Measurements from ENCODE around the gene DRAXIN. TPM values are rescaled to one million over a fixed set of nuclear protein-coding genes. Genes with fewer than 3 reads are reported as not detected.
A peak's percentile ranks its signal among the peaks of the same experiment; 100 is the strongest.
"Not testable (repeated sequence)": the region's sequence is repeated elsewhere in the genome, so short reads cannot be mapped to it uniquely, and the experiment has no call there.

DRAXIN gene, protein sequence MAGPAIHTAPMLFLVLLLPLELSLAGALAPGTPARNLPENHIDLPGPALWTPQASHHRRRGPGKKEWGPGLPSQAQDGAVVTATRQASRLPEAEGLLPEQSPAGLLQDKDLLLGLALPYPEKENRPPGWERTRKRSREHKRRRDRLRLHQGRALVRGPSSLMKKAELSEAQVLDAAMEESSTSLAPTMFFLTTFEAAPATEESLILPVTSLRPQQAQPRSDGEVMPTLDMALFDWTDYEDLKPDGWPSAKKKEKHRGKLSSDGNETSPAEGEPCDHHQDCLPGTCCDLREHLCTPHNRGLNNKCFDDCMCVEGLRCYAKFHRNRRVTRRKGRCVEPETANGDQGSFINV
- total RNA-seq = under 1 TPM; 0.02 to 0.04 TPM

- Mint-ChIP-seq H3K27ac (no peak within 1 kb of the TSS), H3K4me1 (peaks cover 24% of the 10 kb centered on the region), H3K9me3 (ENCODE audit: low read depth) (no peaks in the 10 kb centered on the region), H3K4me3 (peak within 1 kb of the TSS; percentile 38), H3K27me3 (peaks cover 38% of the 10 kb centered on the region), H3K36me3 (ENCODE audit: low read depth) (no peaks in the 10 kb centered on the region)
- peak; percentile 23 for DNase-seq
- ChIA-PET CTCF (interaction anchor here (0.6 kb wide), 1 partner anchor 43 kb away, joined by 3 read pairs; no protein-coding TSS in a partner anchor), POLR2A (no interaction called here)
- ATAC-seq = peak; percentile 25
- intact Hi-C loops (cut with DNase I, micrococcal nuclease) = no loop called here
These were observed at the start of gene DRAXIN for GRCh38 chr1:11691302-11691914. Gene DRAXIN (plus strand): TSS chr1:11691710. CDS start chr1:11706259, 14,549 bp downstream.

DNA sequence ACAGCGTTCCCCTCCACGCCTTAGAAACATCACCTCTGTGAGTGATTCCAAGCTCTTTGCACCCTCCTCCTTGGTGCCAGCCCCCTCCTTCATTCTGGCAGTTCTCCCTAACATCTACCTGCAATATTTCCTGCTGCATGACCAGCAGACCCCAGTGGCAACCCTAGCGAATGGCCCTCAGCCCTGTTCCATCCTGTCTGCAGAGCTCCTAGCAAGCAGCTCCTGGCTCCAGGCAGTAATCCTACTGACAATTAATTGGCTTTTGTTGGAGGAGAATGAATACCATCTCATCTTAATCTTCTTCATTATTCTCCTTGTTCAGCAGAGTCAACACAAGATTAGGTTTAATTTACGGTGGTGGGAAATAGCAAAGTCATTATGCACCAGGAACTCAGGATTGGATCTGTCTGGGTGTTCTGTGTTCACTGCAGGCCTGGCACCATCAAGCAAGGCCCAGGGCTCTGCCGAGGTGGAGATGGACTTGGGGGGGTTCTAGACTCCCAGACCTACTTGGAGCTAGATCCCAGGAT, 49.7 kb upstream of the DRAXIN start:
- DNase-seq (no peak), ATAC-seq (no peak)
- H3K36me3 Mint-ChIP-seq (ENCODE audit: low read depth) = no peaks in the 10 kb centered on the region
- intact Hi-C loops (cut with DNase I, micrococcal nuclease) = loop anchor here (1.0 to 5.0 kb wide), 7 partner anchors 163 to 605 kb away; partner anchors contain the start of gene DISP3 (in 1 of the 2)
- H3K27me3 Mint-ChIP-seq = no peaks in the 10 kb centered on the region
- ChIA-PET POLR2A (no interaction called here), CTCF (interaction anchor here (0.5 to 4.0 kb wide), 22 partner anchors 13 to 604 kb away, joined by 3 to 34 read pairs (median 3); partner anchors contain the start of genes EXOSC10, FBXO6 and MTOR)
- no peak overlapping the region for H3K4me3 Mint-ChIP-seq
- H3K27ac Mint-ChIP-seq = no peak overlapping the region
- no peaks in the 10 kb centered on the region for H3K9me3 Mint-ChIP-seq (ENCODE audit: low read depth)
- H3K4me1 Mint-ChIP-seq = no peaks in the 10 kb centered on the region

DNA sequence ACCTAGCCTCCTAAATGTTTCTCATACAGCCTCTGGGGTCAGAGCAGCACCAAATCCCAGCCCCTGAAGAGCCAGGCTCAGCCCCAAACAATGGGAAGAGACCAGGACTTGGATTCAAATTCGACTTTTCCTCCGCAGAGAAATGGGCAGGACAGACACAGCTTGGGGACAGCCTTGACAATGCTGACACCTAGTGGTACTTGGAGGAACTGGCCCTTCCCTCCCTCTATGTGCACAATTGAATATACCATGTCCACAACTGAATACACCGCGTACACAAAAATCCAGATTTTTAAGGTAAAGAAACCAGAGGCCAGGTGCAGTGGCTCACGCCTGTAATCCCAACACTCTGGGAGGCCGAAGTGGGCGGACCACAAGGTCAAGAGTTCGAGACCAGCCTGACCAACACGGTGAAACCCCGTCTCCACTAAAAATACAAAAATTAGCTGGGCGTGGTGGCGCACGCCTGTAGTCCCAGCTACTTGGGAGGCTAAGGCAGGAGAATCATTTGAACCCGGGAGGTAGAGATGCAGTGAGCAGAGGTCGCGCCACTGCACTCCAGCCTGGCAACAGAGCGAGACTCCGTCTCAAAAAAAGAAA, 49.0 kb upstream of the DRAXIN start:
- H3K9me3 Mint-ChIP-seq (ENCODE audit: low read depth); H3K4me1 Mint-ChIP-seq; H3K4me3 Mint-ChIP-seq; H3K27me3 Mint-ChIP-seq; H3K27ac Mint-ChIP-seq; H3K36me3 Mint-ChIP-seq (ENCODE audit: low read depth); POLR2A ChIA-PET: not testable (repeated sequence)
- ATAC-seq (peak; percentile 86), DNase-seq (peak; percentile 81)
- intact Hi-C loops (cut with DNase I, micrococcal nuclease) = loop anchor here (1.0 to 5.0 kb wide), 7 partner anchors 163 to 605 kb away; partner anchors contain the start of gene DISP3 (in 1 of the 2)
- CTCF ChIA-PET = interaction anchor here (0.5 to 4.0 kb wide), 22 partner anchors 13 to 605 kb away, joined by 3 to 34 read pairs (median 3); partner anchors contain the start of genes FBXO6 and MTOR

DNA sequence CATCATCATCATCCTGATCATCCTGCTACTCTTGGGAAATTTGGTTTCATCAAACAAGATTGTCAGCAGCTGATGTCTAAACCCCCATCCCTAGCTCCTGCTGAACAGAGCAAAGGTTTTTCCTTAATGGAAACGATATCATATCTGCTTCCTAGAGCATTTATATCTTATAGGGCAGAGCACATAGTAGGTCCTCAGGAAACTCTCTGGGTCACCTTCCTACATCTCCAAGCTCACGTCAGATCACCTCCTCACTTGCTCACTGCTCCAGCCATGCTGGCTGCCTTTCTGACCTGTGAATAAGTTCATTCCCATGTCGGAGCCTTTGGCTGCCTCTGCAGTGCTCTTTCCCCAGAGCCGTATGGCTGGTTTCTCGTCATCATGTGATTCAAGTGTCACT, 47.7 kb upstream of the DRAXIN start:
- Mint-ChIP-seq H3K4me3 (no peak overlapping the region), H3K36me3 (ENCODE audit: low read depth) (no peaks in the 10 kb centered on the region), H3K4me1 (no peaks in the 10 kb centered on the region), H3K9me3 (ENCODE audit: low read depth) (no peaks in the 10 kb centered on the region), H3K27me3 (no peaks in the 10 kb centered on the region), H3K27ac (no peak overlapping the region)
- ATAC-seq = no peak
- CTCF ChIA-PET = interaction anchor here (0.5 to 4.0 kb wide), 15 partner anchors 12 to 612 kb away, joined by 3 to 34 read pairs (median 3); partner anchors contain the start of gene FBXO6
- intact Hi-C loops (cut with DNase I, micrococcal nuclease) = loop anchor here in 1 of 2 experiments (5.0 kb wide), 1 partner anchor 306 kb away; no protein-coding TSS in a partner anchor
- DNase-seq = no peak
- POLR2A ChIA-PET = interaction anchor here (0.6 kb wide), 1 partner anchor 133 kb away, joined by 3 read pairs; no protein-coding TSS in a partner anchor

DNA sequence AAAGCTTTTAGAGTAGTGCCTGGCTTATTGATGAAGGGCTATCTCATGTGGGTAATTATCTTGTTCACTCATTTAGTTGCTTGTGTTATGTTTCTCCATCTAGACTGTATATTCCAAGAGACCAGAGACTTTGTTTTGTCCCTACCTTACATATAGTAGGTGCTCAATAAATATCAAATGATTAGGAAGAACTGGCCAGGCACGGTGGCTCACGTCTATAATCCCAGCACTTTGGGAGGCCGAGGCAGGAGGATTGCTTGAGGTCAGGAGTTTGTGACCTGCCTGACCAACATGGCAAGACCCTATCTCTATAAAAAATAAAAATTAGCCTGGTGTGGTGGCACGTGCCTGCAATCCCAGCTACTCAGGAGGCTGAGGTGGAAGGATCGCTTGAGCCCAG, 46.2 kb upstream of the DRAXIN start:
- intact Hi-C loops (cut with DNase I, micrococcal nuclease) = no loop called here
- ATAC-seq = no peak
- ChIA-PET CTCF (interaction anchor here (0.6 to 2.4 kb wide), 25 partner anchors 9 to 607 kb away, joined by 3 to 22 read pairs (median 4); partner anchors contain the start of gene CLCN6), POLR2A (interaction anchor here (0.9 kb wide), 1 partner anchor 608 kb away, joined by 3 read pairs; no protein-coding TSS in a partner anchor)
- no peak for DNase-seq
- H3K9me3 Mint-ChIP-seq (ENCODE audit: low read depth) = no peaks in the 10 kb centered on the region
- H3K27ac Mint-ChIP-seq = no peak overlapping the region
- peaks cover 8% of the 10 kb centered on the region for H3K4me1 Mint-ChIP-seq
- no peaks in the 10 kb centered on the region for H3K36me3 Mint-ChIP-seq (ENCODE audit: low read depth)
- no peak overlapping the region for H3K4me3 Mint-ChIP-seq
- H3K27me3 Mint-ChIP-seq = no peaks in the 10 kb centered on the region

DNA sequence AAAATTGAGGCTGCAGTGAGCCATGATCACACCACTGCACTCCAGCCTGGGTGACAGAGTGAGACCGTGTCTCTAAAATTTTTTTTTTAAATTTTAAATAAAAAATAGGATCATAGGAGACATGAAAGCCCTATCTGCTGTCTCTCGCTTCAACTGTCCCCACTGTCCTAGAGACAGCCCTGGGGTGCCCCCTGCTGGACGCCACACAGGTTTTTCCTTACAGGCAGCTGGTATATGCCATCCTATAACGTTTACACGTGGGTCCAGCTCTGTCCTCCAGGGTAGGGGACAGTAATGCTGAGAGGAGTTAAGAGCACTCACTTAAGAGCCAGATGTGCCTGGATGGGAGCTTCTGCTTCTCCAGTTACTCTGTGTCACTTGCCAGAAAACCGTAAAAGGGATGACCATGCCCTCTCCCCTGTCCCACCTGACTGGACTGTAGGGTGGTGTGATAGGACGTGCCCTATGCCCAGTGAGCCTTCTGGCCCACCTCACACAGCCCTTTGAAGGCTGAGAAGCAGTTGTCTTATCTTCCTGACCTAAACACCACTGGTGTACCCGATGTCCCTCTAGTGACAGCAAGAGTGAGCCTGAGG, 45.7 kb upstream of the DRAXIN start:
- H3K4me1 Mint-ChIP-seq = peaks cover 10% of the 10 kb centered on the region
- no peak overlapping the region for H3K4me3 Mint-ChIP-seq
- H3K27ac Mint-ChIP-seq = no peak overlapping the region
- no peaks in the 10 kb centered on the region for H3K36me3 Mint-ChIP-seq (ENCODE audit: low read depth)
- intact Hi-C loops (cut with DNase I, micrococcal nuclease) = no loop called here
- no peaks in the 10 kb centered on the region for H3K27me3 Mint-ChIP-seq
- ChIA-PET POLR2A (interaction anchor here (0.9 kb wide), 1 partner anchor 608 kb away, joined by 3 read pairs; no protein-coding TSS in a partner anchor), CTCF (interaction anchor here (0.6 to 2.4 kb wide), 29 partner anchors 9 to 634 kb away, joined by 3 to 22 read pairs (median 4); partner anchors contain the start of genes CLCN6 and TARDBP)
- DNase-seq = peak; percentile 93
- peak; percentile 57 for ATAC-seq
- no peaks in the 10 kb centered on the region for H3K9me3 Mint-ChIP-seq (ENCODE audit: low read depth)

- ChIA-PET POLR2A (interaction anchor here (0.9 kb wide), 1 partner anchor 609 kb away, joined by 3 read pairs; no protein-coding TSS in a partner anchor), CTCF (interaction anchor here (0.6 to 2.4 kb wide), 21 partner anchors 10 to 634 kb away, joined by 3 to 22 read pairs (median 4); partner anchors contain the start of genes CLCN6 and TARDBP)
- Mint-ChIP-seq H3K27me3 (no peaks in the 10 kb centered on the region), H3K27ac (no peak overlapping the region), H3K36me3 (ENCODE audit: low read depth) (no peaks in the 10 kb centered on the region), H3K9me3 (ENCODE audit: low read depth) (no peaks in the 10 kb centered on the region), H3K4me3 (no peak overlapping the region), H3K4me1 (peaks cover 16% of the 10 kb centered on the region)
- intact Hi-C loops (cut with DNase I, micrococcal nuclease) = no loop called here
- ATAC-seq (no peak), DNase-seq (no peak)
These were observed 45.2 kb upstream of the DRAXIN start for GRCh38 chr1:11646317-11646716.

- ATAC-seq (no peak), DNase-seq (no peak)
- ChIA-PET CTCF (no interaction called here), POLR2A (no interaction called here)
- H3K27ac Mint-ChIP-seq = no peak overlapping the region
- H3K9me3 Mint-ChIP-seq (ENCODE audit: low read depth) = no peaks in the 10 kb centered on the region
- H3K4me1 Mint-ChIP-seq = peaks cover 17% of the 10 kb centered on the region
- intact Hi-C loops (cut with DNase I, micrococcal nuclease) = no loop called here
- no peaks in the 10 kb centered on the region for H3K36me3 Mint-ChIP-seq (ENCODE audit: low read depth)
- H3K27me3 Mint-ChIP-seq = no peaks in the 10 kb centered on the region
- H3K4me3 Mint-ChIP-seq = no peak overlapping the region
These were observed 44.2 kb upstream of the DRAXIN start for GRCh38 chr1:11647333-11647732.

- H3K27me3 Mint-ChIP-seq = no peaks in the 10 kb centered on the region
- peaks cover 17% of the 10 kb centered on the region for H3K4me1 Mint-ChIP-seq
- H3K4me3 Mint-ChIP-seq = no peak overlapping the region
- POLR2A ChIA-PET = interaction anchor here (0.6 kb wide), 1 partner anchor 1099 kb away, joined by 3 read pairs; no protein-coding TSS in a partner anchor
- no peaks in the 10 kb centered on the region for H3K9me3 Mint-ChIP-seq (ENCODE audit: low read depth)
- intact Hi-C loops (cut with DNase I, micrococcal nuclease) = no loop called here
- H3K36me3 Mint-ChIP-seq (ENCODE audit: low read depth) = no peaks in the 10 kb centered on the region
- DNase-seq = no peak
- no peak overlapping the region for H3K27ac Mint-ChIP-seq
- CTCF ChIA-PET = interaction anchor here (0.6 to 3.5 kb wide), 5 partner anchors 16 to 381 kb away, joined by 3 to 26 read pairs (median 4); partner anchors contain the start of genes DRAXIN and FBXO6
- ATAC-seq = no peak
These were observed 43.5 kb upstream of the DRAXIN start for GRCh38 chr1:11648039-11648438.

- Mint-ChIP-seq H3K27me3 (no peaks in the 10 kb centered on the region), H3K4me3 (no peak overlapping the region), H3K36me3 (ENCODE audit: low read depth) (no peaks in the 10 kb centered on the region), H3K9me3 (ENCODE audit: low read depth) (no peaks in the 10 kb centered on the region), H3K27ac (no peak overlapping the region), H3K4me1 (peaks cover 17% of the 10 kb centered on the region)
- intact Hi-C loops (cut with DNase I, micrococcal nuclease) = no loop called here
- POLR2A ChIA-PET = no interaction called here
- CTCF ChIA-PET = interaction anchor here (0.6 to 3.5 kb wide), 6 partner anchors 15 to 382 kb away, joined by 3 to 26 read pairs (median 6); partner anchors contain the start of genes DRAXIN and FBXO6
- DNase-seq = peak; percentile 68
- ATAC-seq = peak; percentile 32
These were observed 42.8 kb upstream of the DRAXIN start for GRCh38 chr1:11648732-11649158.

Data from activated CD4-positive, alpha-beta T cell treated with anti-CD3 and anti-CD28 coated beads for 36 hours (primary cell).